ENCODE results near the gene GDAP2.
"Not testable (repeated sequence)": the region's sequence is repeated elsewhere in the genome, so short reads cannot be mapped to it uniquely, and the experiment has no call there.

Gene GDAP2

GRCh38 chr1:117897551-117897950 lies 31.9 kb downstream of the GDAP2 start:
- no peak for DNase-seq

- DNase-seq = peak; percentile 55
Measured at GRCh38 chr1:117895482-117896114, 33.8 kb downstream of the GDAP2 start.

- no peak for DNase-seq
Measured at GRCh38 chr1:117894078-117894477, 35.3 kb downstream of the GDAP2 start.

DNA sequence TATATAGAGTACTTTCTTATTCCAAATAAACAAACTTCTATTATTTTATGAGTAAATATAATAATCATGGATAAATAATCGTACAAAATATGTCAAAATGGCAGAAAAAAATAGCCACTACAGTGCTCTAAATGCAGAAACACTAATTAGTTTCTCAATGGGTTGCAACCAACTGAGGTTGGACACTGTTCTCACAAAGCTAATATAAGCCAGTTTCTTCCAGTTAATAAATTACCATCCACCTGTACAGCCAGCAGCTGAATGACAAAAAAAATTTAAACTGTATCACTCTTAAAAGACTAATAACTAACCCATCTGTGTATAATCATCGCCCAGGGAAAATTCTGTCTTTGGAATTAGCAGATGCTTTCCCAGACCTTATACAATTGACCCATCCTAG lies 36.9 kb downstream of the GDAP2 start:
- DNase-seq = no peak

- no peak for DNase-seq
Measured at GRCh38 chr1:117890452-117890851, 39.0 kb downstream of the GDAP2 start.

GRCh38 chr1:117886101-117886795 lies 43.2 kb downstream of the GDAP2 start:
- DNase-seq = no peak

DNA sequence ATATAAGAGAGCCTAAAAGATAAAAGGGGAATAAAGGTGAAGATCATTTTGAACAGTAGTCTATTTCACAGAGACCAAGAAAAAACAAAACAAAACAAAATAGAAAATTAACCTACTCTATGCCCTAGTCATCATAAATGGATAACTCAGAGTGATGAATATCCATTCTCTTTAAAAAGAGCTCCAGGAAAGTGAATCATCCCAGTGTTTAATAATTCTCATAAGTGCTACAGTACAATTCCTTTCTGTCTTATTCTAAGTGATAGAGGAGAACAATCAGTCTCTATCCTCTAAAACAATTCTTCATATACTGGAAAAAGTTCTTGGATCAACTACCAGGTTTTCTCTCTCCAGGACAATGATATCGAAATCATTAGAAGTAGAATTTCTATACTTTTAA lies 45.8 kb downstream of the GDAP2 start:
- DNase-seq = no peak

DNA sequence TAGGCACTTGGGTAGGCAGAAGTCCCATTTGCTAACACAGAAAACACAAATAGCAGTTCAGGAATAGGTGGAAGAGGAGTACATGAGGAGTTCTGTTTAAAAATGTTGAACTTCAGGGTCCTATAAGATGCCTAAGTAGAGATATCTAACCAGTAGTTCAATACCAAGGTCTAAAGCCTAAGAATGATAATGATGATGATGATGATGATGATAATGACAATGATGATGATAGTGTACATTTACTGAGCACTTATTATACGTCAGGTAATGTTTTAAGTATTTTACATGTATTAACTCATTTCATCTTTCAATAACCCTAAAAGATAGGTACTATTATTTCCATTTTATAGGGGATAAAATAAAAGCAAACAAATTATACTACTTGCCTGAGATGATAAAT lies 50.1 kb downstream of the GDAP2 start:
- DNase-seq = no peak

DNA sequence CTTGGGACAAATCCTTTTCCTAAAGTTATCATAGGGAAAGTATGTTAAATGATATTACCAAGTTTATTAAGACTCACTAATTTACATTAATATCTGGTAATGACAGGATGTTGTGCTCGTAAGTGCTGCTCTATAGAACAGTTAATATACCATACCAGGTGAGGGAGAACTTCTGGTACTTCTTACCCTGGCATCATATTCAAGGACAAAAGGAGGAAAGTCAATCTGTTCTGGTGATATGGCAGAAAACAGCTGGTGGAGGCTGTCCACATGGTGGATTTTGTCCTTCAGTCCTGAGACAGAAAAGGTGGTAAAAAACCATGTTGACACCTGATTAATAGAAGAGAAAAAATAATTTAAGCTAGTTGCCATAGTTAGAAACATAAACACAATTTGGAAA lies 51.6 kb downstream of the GDAP2 start:
- DNase-seq = no peak

- DNase-seq = no peak
Measured at GRCh38 chr1:117871013-117871412, 58.4 kb downstream of the GDAP2 start.

DNA sequence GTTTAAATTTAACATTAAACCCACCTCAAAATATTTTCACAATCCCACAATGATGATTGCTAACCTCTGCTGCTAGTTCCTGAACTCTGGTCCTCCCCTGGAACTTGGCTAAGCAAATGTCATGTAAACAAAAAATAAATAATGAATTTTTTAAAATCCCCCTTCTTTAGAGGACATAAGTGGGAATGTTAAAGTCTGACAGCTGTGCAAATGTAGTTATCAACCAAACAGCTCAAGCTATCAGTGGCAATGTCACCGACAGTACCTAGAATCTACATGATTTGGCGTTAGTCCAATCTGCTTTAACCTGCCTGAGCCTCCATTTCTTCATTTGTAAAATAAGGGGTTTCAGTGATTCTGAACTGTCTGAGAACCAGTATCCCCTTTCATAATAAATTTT lies 67.7 kb downstream of the GDAP2 start:
- DNase-seq = no peak

DNA sequence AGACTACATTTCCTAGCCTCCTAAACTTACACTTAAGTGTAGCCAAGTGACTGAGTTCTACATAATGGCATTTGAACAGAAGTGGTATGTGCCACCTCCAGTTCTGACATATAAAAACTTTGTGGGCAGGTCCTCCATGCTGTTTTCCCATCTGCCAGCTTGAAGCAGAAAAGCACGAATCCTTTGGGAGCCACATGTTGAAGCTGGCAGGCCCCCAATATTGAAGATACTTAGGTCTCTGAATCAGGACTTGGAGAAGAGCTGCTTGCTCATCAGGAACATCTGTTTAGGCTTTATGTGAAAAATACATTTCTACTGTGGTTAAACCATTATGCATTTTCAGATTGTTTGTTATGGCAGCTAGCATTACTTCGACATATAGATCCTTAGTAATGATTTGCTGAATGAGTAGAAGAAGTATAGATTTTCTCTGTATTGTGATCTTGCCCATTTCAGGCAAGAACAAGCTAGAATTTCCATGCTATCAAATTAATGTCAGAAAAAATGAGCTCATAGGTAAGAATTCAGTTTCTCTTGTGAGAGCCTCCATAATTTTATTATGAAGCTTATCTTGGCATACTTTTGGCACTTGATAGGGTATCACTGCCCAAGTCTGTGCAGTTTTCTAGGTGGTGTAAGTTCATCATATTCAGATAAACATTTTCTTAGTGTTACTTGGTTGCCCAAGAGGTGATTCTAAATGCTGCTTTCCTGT lies 68.4 kb downstream of the GDAP2 start:
- DNase-seq = no peak

DNA sequence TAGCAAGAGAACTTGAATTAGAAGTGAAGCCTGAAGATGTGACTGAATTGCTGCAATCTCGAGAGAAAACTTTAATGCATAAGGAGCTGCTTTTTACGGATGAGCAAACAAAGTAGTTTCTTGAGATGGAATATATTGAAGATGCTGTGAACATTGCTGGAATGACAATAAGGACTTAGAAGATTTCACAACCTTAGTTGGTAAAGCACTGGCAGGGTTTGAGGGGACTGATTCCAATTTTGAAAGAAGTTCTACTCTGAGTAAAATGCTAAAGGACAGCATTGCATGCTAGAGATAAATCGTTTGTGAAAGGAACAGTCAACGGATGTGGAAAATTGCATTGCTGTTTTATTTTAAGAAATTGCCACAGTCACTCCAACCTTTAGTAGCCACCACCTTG lies 69.5 kb downstream of the GDAP2 start:
- no peak for DNase-seq

DNA sequence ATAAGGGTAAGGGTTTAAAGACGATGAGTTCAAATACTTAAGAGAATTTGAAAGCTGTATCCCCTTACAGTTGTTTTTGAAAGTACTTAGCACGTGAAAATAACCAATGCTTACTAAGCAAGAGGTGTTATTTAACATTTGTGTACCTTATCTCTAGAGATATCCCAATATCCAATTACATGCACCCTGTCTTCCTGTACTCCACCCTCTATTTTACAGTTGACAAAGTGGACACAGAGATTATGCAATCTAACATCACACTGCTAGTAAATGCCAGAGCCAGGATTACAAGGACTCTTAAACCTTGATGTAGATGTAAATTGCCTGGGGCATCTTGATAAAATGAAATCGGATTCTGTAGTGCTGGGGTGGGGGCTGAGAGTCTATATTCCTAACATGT lies 72.0 kb downstream of the GDAP2 start:
- no peak for DNase-seq

DNA sequence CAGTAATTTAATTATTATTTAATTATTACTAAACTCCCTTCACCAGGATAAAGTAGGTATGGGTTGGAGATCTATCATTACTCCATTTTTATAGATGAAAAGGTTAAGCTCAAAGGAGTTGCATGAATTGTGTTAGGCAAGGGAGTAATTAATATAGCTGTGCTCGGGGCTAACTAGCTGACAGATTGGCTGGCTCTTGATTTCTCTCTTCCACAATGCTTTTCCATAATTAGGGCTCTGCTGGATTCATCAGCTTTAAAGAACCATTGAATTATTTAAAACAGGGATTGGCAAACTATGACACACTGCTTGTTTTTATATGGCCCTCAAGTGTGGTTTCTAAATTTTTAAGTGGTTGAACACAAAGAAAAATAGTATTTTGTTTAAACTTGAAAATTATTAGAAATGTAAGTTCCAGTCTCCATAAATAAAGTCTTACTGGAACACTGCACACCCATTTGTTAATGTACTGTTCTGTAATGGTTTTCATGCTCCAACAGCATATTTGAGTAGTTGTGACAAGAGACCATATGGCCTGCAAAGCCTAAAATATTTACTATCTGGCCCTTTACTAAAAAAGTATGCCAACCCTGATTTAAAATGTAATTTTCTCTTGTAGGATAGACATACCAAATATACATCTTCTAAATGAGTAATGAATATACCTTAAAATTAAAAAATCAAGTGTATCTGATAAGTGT lies 76.4 kb downstream of the GDAP2 start:
- no peak for DNase-seq

GRCh38 chr1:117851687-117852086 lies 77.7 kb downstream of the GDAP2 start:
- no peak for DNase-seq

DNA sequence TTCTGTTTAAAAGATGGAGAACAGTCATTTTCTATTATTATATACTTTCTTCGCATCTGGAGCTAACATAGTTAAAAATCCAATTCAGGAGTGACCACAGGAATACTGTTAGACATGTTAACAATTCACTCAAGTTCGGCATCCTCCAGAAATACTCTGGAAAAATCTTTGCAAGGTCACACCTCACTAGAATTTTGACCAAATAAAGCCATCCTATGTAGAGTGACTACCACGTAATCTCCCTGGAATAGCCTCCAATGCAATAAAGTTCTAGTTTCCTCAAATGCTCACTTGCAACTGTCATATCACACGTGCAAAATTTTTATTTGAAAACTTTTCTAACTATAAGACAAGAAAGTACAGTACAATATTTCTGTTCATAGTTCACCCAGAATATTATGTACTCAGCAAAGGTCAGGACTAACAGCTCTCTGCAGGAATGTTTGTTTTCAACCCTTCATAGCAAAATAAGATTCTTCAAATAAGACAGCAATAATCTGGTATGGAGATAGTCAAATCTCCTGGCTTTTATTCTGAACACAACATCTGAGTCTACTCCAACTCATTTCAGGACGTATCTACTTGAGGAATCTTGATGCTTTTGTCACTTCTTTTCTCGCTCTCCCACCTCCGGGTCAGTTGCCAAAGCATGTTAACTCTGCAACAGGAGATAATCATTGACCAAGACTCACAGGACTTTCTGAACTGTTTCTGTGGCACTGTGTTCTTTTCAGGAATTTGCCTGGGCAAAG lies 82.6 kb downstream of the GDAP2 start:
- DNase-seq = no peak

GRCh38 chr1:117844478-117844877 lies 84.9 kb downstream of the GDAP2 start:
- not testable (repeated sequence) for DNase-seq

GRCh38 chr1:117843791-117844190 lies 85.6 kb downstream of the GDAP2 start:
- no peak for DNase-seq

DNA sequence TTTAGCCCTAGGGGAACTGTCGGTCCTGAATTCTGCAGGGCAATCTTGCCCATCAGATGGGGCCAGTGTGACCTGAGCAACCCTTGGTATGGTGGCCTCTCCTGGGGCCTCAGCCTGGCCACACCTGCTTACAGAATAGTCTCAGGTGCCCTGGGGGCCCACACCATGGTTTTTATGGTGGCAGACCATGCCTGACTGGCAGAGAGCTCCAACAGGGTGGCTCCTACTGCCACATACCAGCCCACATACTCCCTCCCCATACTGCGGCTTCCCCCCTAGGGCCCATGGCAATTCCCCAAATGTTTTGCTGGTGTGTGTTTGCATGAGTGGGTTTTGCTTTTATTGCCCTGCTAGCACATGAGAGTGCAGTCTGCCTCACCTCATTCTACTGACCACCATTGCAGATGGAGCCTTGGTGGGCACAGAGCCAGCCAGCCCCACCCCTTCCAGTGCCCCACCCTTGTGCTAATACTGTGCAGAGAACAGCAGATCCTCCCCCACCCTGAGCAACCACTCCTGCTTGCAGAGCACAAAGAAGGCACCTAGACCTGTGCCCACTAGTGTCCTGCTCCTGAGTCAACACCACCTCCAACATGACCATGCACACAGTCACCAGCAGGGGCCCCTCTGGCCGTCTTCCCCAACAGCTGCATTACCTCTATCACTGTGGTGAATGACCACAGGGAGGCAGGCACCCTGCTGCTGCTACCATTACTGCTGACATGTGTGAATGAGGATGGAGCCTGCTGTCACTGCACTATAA lies 86.8 kb downstream of the GDAP2 start:
- no peak for DNase-seq

GRCh38 chr1:117841117-117841650 lies 88.2 kb downstream of the GDAP2 start:
- no peak for DNase-seq

- DNase-seq = no peak
Measured at GRCh38 chr1:117838911-117839310, 90.5 kb downstream of the GDAP2 start.

Data from NCI-H526 treated with DMSO at 0.1 percent for 48 hours (cell line).